HepG2 (cell line): ENCODE measurements around the gene TMEM120A. TPM values are rescaled to one million over a fixed set of nuclear protein-coding genes. Genes with fewer than 3 reads are reported as not detected.

ENCODE experiments used
- BCLAF1 ChIP-seq: fragments of 450-650 bp; IDR thresholded peaks from 2 replicates; pipeline ENCODE4 v1.6.1; 2017; ENCODE audit warnings: mild to moderate bottlenecking
- BHLHE40 ChIP-seq: IDR thresholded peaks from 2 replicates; pipeline ENCODE4 v1.6.1; 2011; ENCODE audit warnings: low read length, improper control_type of control experiment
- FOXP1 ChIP-seq, 2 experiments: fragments of 450-650 bp in 1 of 2; IDR thresholded peaks; 2 replicates each; pipeline ENCODE4 v1.6.1; 2017 to 2018; ENCODE audit warnings: antibody characterized with exemption in 1 of 2
- GMEB2 ChIP-seq: IDR thresholded peaks from 2 replicates; pipeline ENCODE4 v1.6.1; 2016; ENCODE audit warnings: missing biosample characterization, missing genetic modification reagents, low read depth
- GZF1 ChIP-seq: sonication (generic); formaldehyde crosslinking; IDR thresholded peaks from 2 replicates; pipeline ENCODE4 v1.5.1; 2020; ENCODE audit warnings: mild to moderate bottlenecking, missing genetic modification reagents
- PLRG1 ChIP-seq: fragments of 450-650 bp; conservative IDR thresholded peaks from 2 replicates; pipeline ENCODE4 v1.6.1; 2016
- PRDM10 ChIP-seq: sonication (generic); formaldehyde crosslinking; IDR thresholded peaks from 2 replicates; pipeline ENCODE4 v1.4.0; 2020; ENCODE audit warnings: low read depth, missing genetic modification reagents
- SIX4 ChIP-seq: sonication (generic); formaldehyde crosslinking; IDR thresholded peaks from 2 replicates; pipeline ENCODE4 v1.4.0; 2020; ENCODE audit warnings: missing genetic modification reagents
- SP140L ChIP-seq: sonication (generic); formaldehyde crosslinking; IDR thresholded peaks from 2 replicates; pipeline ENCODE4 v1.4.0; 2020; ENCODE audit warnings: missing genetic modification reagents, borderline replicate concordance
- TGIF2 ChIP-seq: IDR thresholded peaks from 2 replicates; pipeline ENCODE4 v1.6.1; 2016; ENCODE audit warnings: control low read depth, missing compliant biosample characterization
- ZNF124 ChIP-seq: sonication (generic); formaldehyde crosslinking; IDR thresholded peaks from 2 replicates; pipeline ENCODE4 v1.4.0; 2020; ENCODE audit warnings: missing genetic modification reagents
- ZNF224 ChIP-seq: sonication (generic); formaldehyde crosslinking; IDR thresholded peaks from 2 replicates; pipeline ENCODE4 v1.5.0; 2020; ENCODE audit warnings: mild to moderate bottlenecking, missing genetic modification reagents
- ZNF510 ChIP-seq: sonication (generic); formaldehyde crosslinking; IDR thresholded peaks from 2 replicates; pipeline ENCODE4 v1.4.0; 2020; ENCODE audit warnings: low read depth, mild to moderate bottlenecking, missing genetic modification reagents
- ZNF775 ChIP-seq: sonication (generic); formaldehyde crosslinking; IDR thresholded peaks from 2 replicates; pipeline ENCODE4 v1.4.0; 2020; ENCODE audit warnings: missing genetic modification reagents, mild to moderate bottlenecking, moderate library complexity, borderline replicate concordance
- ZXDC ChIP-seq: sonication (generic); formaldehyde crosslinking; IDR thresholded peaks from 2 replicates; pipeline ENCODE4 v1.5.0; 2020; ENCODE audit warnings: mild to moderate bottlenecking, missing genetic modification reagents
- polyA plus RNA-seq, 8 experiments: library from polyadenylated mRNA; depleted of rRNA in 3 of 8; stranded (reverse) in 7 of 8; unstranded in 1 of 8; fragments of >200 nt; fragmentation: Illumina TruSeq in 4 of 8; extraction: Trizol in 4 of 8; gene quantifications; 2 replicates each; pipeline versions ENCODE4 v1.2.1 to v1.2.3, GENCODE V29; 2011 to 2016; ENCODE audit warnings: low read depth in 4 of 8, missing spikeins in 1 of 8, mixed read lengths in 1 of 8; ENCODE audit not compliant: insufficient read depth in 1 of 8
- total RNA-seq, 5 experiments: library from RNA; depleted of rRNA; stranded (reverse); fragments of >200 nt; fragmentation: Illumina TruSeq; extraction: Trizol; gene quantifications; 2 replicates each; pipeline ENCODE4 v1.2.3, GENCODE V29; 2016; ENCODE audit warnings: low read depth in 1 of 5

TMEM120A gene
- total and polyA plus RNA-seq, 2 of the 13 experiments (the other 11 are each of a cell fraction or from before 2014, with no cell fraction given), result 40.3 to 102 TPM

GRCh38 chr7:75994388-75995051 is at the start of gene TMEM120A (continued):
- TF ChIP-seq BCLAF1 (no peak), BHLHE40 (no peak), ZNF775 (no peak), PRDM10 (peak; percentile 77; the same call in 1 of the 2 replicates), FOXP1 (IDR thresholded peaks at IDR 0.05) (no peak), FOXP1 (CRISPR knock-in tag; IDR thresholded peaks at IDR 0.05) (no peak), GZF1 (CRISPR knock-in tag) (no peak), TGIF2 (CRISPR knock-in tag) (peak; percentile 73), ZNF510 (CRISPR knock-in tag) (0 out of 2 replicates have a peak, but pooled peaks have one; percentile 52), SIX4 (no peak), ZNF124 (CRISPR knock-in tag) (no peak; the same call in 1 of the 2 replicates), SP140L (CRISPR knock-in tag) (no peak), ZNF224 (CRISPR knock-in tag) (peak; percentile 81; the same call in 1 of the 2 replicates), PLRG1 (no peak), ZXDC (CRISPR knock-in tag) (peak; percentile 52; the same call in 1 of the 2 replicates), GMEB2 (CRISPR knock-in tag) (no peak)
